HL-60 (cell line): Measurements from ENCODE around the gene DPYSL4.

Experiments used
- DNase-seq, 2 experiments: peaks; one replicate each; pipeline ENCODE4 v3.0.0-alpha.2; 2010 to 2020; ENCODE audit warnings: low read depth in 1 of 2, low spot score in 1 of 2
- H3K27ac ChIP-seq: fragments of 250-450 bp; sonication (Bioruptor Pico); replicated peaks from 2 replicates; pipeline ENCODE4 v1.5.1; 2020; ENCODE audit warnings: mild to moderate bottlenecking, moderate library complexity
- H3K27me3 ChIP-seq: fragments of 250-450 bp; sonication (Bioruptor Pico); 2 replicates; pipeline ENCODE4 v1.5.1; 2021; ENCODE audit warnings: mild to moderate bottlenecking, moderate library complexity; ENCODE audit not compliant: insufficient read depth, poor library complexity, severe bottlenecking
- H3K4me3 ChIP-seq: replicated peaks from 2 replicates; pipeline ENCODE4 v1.5.1; 2011; ENCODE audit warnings: mild to moderate bottlenecking, control low read depth, low read length; ENCODE audit not compliant: insufficient read depth
- GABPA ChIP-seq: IDR thresholded peaks from 2 replicates; pipeline ENCODE4 v1.6.1; 2012; ENCODE audit warnings: low read depth
- POLR2AphosphoS5 ChIP-seq: IDR thresholded peaks from 2 replicates; pipeline ENCODE4 v1.6.1; 2012; ENCODE audit warnings: low read depth
- SPI1 ChIP-seq: IDR thresholded peaks from 2 replicates; pipeline ENCODE4 v1.6.1; 2012; ENCODE audit warnings: low read depth, mild to moderate bottlenecking, borderline replicate concordance
- TF ChIP-seq, protein P1 (sequence below): IDR thresholded peaks from one replicate; pipeline ENCODE4 v1.5.1; 2011; ENCODE audit warnings: low read length, control low read depth, inconsistent platforms; ENCODE audit not compliant: insufficient read depth
- TF ChIP-seq, protein P2 (sequence below): IDR thresholded peaks from 2 replicates; pipeline ENCODE4 v1.6.1; 2012; ENCODE audit warnings: low read depth; ENCODE audit not compliant: insufficient replicate concordance

Gene DPYSL4

DNA sequence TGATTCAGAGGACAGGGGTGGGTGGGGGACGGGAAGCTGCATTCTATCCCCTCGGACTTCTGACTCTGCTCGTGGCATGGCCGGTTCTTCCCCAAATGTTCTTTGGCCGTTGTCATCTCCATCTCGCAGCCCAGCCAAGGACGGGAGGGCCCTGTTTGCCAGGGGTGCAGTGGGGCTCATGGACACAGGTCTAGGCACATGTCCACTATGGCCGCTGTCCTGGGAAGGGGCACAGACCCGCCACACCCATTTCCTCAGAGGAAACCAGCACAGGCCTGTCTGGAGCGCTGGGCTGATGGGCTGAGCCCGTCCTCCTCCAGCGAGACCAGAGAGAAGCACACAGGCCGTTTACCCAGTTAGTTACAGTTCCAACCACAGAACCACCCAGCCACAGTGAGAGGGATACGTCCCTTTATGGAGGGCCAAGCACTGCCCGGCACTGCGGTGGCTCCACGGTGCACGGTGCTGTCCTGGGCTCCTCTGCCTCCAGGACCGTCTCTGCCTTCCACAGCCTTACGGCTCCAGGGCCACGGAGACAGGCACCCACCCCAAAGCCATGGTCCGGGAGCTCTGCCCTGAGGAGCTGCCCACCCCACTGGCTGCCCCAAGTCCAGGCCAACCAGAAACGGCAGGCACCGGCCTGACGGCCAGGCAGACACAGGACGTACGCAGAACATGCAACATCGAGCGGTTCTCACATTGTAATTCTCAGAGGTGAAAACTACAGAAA lies 20.2 kb downstream of the DPYSL4 start:
- Histone ChIP-seq H3K27ac (no peak overlapping the region), H3K27me3 (no peaks in the 10 kb centered on the region), H3K4me3 (no peak overlapping the region)
- TF ChIP-seq POLR2AphosphoS5, result no peak
- TF ChIP-seq, protein P1, sequence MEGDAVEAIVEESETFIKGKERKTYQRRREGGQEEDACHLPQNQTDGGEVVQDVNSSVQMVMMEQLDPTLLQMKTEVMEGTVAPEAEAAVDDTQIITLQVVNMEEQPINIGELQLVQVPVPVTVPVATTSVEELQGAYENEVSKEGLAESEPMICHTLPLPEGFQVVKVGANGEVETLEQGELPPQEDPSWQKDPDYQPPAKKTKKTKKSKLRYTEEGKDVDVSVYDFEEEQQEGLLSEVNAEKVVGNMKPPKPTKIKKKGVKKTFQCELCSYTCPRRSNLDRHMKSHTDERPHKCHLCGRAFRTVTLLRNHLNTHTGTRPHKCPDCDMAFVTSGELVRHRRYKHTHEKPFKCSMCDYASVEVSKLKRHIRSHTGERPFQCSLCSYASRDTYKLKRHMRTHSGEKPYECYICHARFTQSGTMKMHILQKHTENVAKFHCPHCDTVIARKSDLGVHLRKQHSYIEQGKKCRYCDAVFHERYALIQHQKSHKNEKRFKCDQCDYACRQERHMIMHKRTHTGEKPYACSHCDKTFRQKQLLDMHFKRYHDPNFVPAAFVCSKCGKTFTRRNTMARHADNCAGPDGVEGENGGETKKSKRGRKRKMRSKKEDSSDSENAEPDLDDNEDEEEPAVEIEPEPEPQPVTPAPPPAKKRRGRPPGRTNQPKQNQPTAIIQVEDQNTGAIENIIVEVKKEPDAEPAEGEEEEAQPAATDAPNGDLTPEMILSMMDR, result no peak
- no peak for TF ChIP-seq SPI1
- no peak for TF ChIP-seq GABPA
- TF ChIP-seq, protein P2, sequence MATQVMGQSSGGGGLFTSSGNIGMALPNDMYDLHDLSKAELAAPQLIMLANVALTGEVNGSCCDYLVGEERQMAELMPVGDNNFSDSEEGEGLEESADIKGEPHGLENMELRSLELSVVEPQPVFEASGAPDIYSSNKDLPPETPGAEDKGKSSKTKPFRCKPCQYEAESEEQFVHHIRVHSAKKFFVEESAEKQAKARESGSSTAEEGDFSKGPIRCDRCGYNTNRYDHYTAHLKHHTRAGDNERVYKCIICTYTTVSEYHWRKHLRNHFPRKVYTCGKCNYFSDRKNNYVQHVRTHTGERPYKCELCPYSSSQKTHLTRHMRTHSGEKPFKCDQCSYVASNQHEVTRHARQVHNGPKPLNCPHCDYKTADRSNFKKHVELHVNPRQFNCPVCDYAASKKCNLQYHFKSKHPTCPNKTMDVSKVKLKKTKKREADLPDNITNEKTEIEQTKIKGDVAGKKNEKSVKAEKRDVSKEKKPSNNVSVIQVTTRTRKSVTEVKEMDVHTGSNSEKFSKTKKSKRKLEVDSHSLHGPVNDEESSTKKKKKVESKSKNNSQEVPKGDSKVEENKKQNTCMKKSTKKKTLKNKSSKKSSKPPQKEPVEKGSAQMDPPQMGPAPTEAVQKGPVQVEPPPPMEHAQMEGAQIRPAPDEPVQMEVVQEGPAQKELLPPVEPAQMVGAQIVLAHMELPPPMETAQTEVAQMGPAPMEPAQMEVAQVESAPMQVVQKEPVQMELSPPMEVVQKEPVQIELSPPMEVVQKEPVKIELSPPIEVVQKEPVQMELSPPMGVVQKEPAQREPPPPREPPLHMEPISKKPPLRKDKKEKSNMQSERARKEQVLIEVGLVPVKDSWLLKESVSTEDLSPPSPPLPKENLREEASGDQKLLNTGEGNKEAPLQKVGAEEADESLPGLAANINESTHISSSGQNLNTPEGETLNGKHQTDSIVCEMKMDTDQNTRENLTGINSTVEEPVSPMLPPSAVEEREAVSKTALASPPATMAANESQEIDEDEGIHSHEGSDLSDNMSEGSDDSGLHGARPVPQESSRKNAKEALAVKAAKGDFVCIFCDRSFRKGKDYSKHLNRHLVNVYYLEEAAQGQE, result no peak
- DNase-seq, result no peak

DNA sequence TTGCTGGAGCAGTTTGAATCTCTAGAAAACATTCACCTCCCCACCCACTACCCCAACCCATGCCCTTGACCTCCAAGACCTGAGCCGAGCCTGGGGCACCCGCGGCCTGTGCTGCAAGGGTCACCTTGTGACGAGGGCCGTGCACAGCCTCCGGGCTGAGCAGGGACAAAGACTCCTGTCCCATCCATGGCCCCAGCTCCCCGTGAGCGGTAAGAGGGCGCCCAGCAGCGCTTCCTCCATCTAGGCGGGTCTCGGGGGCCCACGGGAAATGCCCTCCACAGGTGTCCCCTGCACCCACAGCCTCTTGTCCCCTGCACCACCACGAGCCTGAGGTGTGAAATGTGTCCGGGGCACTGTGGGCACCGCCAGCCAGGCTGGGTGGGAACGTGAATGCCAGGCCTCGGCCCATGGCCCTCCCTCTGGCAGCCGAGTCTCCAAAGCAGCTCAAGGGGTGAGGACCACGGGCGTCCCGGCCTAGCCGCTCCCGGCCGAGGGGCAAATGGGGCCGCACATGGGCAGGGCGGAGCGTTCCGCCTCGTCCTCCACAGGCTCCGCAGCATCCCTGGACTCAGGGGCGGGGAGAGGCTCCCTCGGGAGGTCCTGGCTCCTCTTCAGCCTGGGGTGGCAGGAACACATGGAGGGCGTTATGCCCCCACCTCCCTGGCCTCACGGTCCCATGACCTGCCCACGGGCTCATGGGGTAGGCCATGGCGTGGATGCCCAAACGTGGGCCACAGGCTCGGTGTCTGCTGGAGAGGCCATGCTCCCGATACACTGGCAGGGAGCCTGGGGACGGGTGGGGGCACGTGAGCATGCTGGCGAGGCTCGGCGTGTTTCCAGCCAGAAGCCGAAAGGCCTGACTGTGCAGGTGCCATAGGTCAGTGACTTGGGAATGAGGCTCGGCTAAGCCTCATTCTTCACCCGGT lies 21.1 kb downstream of the DPYSL4 start:
- no peak for DNase-seq
- no peak overlapping the region for H3K4me3 ChIP-seq
- no peak overlapping the region for H3K27ac ChIP-seq
- no peaks in the 10 kb centered on the region for H3K27me3 ChIP-seq
- TF ChIP-seq GABPA (no peak), SPI1 (no peak), POLR2AphosphoS5 (no peak)
- TF ChIP-seq, protein P1, result no peak
- TF ChIP-seq, protein P2, result no peak

- H3K27ac ChIP-seq, result no peak overlapping the region
- no peak for DNase-seq
- TF ChIP-seq, protein P2, result no peak
- TF ChIP-seq GABPA (no peak), SPI1 (no peak)
- TF ChIP-seq, protein P1, result no peak
These were observed 21.8 kb downstream of the DPYSL4 start for GRCh38 chr10:132208462-132209050.

More at GRCh38 chr10:132208462-132209050, 21.8 kb downstream of the DPYSL4 start:
- Histone ChIP-seq H3K4me3 (no peak overlapping the region), H3K27me3 (no peaks in the 10 kb centered on the region)
